Activated naive CD4-positive, alpha-beta T cell treated with anti-CD3 and anti-CD28 coated beads, Interleukin-2, amount 50 U/mL, for 16 hours (primary cell): ENCODE data around the gene ATP2B2.

Source experiments
- DNase-seq: peaks from one replicate; pipeline ENCODE4 v3.0.0-alpha.2; 2020

The ATP2B2 gene

GRCh38 chr3:10447110-10447509 lies 58.3 kb downstream of the ATP2B2 start:
- DNase-seq = no peak

- DNase-seq = no peak
Measured at GRCh38 chr3:10445561-10446175, 59.7 kb downstream of the ATP2B2 start.

- no peak for DNase-seq
Measured at GRCh38 chr3:10444511-10444910, 60.9 kb downstream of the ATP2B2 start.

GRCh38 chr3:10444110-10444429 lies 61.3 kb downstream of the ATP2B2 start:
- no peak for DNase-seq

GRCh38 chr3:10443272-10444109 lies 61.9 kb downstream of the ATP2B2 start:
- no peak for DNase-seq

GRCh38 chr3:10442151-10442795 lies 63.1 kb downstream of the ATP2B2 start:
- no peak for DNase-seq

- DNase-seq = no peak
Measured at GRCh38 chr3:10440684-10441083, 64.7 kb downstream of the ATP2B2 start.

GRCh38 chr3:10438902-10439610 lies 66.3 kb downstream of the ATP2B2 start:
- no peak for DNase-seq

- no peak for DNase-seq
Measured at GRCh38 chr3:10437995-10438901, 67.1 kb downstream of the ATP2B2 start.

GRCh38 chr3:10437272-10437994 lies 68.0 kb downstream of the ATP2B2 start:
- peak; percentile 60 for DNase-seq

- DNase-seq = no peak
Measured at GRCh38 chr3:10435850-10436249, 69.5 kb downstream of the ATP2B2 start.

- no peak for DNase-seq
Measured at GRCh38 chr3:10434938-10435336, 70.4 kb downstream of the ATP2B2 start.

GRCh38 chr3:10434144-10434937 lies 71.0 kb downstream of the ATP2B2 start:
- no peak for DNase-seq

- no peak for DNase-seq
Measured at GRCh38 chr3:10432931-10433330, 72.5 kb downstream of the ATP2B2 start.

GRCh38 chr3:10432156-10432845 lies 73.1 kb downstream of the ATP2B2 start:
- no peak for DNase-seq

- DNase-seq = no peak
Measured at GRCh38 chr3:10430805-10431204, 74.6 kb downstream of the ATP2B2 start.

GRCh38 chr3:10428406-10429091 lies 76.8 kb downstream of the ATP2B2 start:
- DNase-seq = no peak

GRCh38 chr3:10426346-10427220 lies 78.8 kb downstream of the ATP2B2 start:
- DNase-seq = no peak
